ENCODE measurements around the gene RHEB.
"Not testable (repeated sequence)": the region's sequence is repeated elsewhere in the genome, so short reads cannot be mapped to it uniquely, and the experiment has no call there.

The RHEB gene

GRCh38 chr7:151518947-151519764 lies 539 bp downstream of the RHEB start:
- Histone ChIP-seq H3K4me2 (peak overlapping the region; percentile 78 to 99 (median 92)), H3K9me3 (replicated peaks in 1 of 11) (peaks cover 0 to 47% (median 36%) of the 10 kb centered on the region in 11 experiments; a peak in 20 of 22 replicates), H3K9ac (peak overlapping the region; percentile 96 to 100 (median 99)), H3K4me1 (peaks cover 13 to 42% (median 26%) of the 10 kb centered on the region in 10 experiments), H3K27ac (peak overlapping the region; percentile 96 to 100 (median 98)), H4K20me1 (peaks cover 37 to 51% (median 48%) of the 10 kb centered on the region in 11 experiments), H3K36me3 (peaks cover 0 to 33% (median 29%) of the 10 kb centered on the region in 11 experiments; a peak in 19 of 22 replicates), H3K4me3 (peak overlapping the region; percentile 82 to 98 (median 93))
- peak in 1 of 11 experiments; percentile 16; a peak in 1 of 22 replicates for TF ChIP-seq Cebpa-rat (IDR thresholded peaks at IDR 0.05)
- H3K27me3 ChIP-seq, result not testable (repeated sequence)

DNA sequence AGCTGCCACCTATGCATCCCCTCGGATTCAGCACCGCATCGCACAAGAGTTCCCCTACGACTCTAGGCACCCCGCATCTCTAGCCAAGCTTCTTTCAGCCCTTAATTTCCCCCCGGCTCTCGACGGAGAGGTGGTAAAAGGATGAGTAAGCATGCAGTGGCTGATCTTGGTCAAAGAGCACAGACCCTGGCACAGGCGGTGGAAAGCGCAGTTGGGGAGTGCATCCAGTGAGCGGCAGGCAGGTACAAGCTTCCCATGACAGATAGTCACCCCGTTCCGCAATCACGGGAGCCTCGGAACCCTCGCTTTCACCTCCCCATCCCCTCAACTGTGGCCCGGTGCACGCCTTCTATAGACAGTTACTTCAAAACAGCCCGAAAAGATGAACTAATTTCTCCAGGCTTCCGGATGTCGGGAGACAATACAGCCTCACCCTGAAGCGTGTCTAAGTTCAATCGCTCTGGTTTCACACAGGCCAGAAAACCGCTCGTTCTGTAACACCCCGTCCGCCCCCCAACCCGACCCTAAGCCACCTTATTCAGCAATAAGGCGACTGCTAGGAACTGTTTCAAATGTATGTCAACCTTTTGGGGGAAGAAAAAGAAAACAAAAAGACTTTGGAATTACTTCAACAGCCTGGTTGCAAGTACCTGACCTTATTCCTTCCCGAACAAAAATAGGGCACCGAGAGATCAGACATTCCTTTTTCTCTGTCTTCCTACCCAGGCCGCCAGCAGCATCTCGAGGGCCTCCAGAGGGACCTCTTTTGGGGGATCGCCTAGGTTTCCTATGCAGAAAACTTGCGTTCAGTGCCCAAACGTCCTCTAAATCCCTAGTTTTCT lies 1.4 kb downstream of the RHEB start:
- peaks cover 0 to 55% (median 44%) of the 10 kb centered on the region in 11 experiments; a peak in 20 of 22 replicates for H3K9me3 ChIP-seq (replicated peaks in 1 of 11)
- H3K9ac ChIP-seq, result peak overlapping the region; percentile 96 to 100 (median 99)
- no peaks in the 10 kb centered on the region for H3K27me3 ChIP-seq
- peak overlapping the region; percentile 96 to 100 (median 98) for H3K27ac ChIP-seq
- TF ChIP-seq Cebpa-rat (IDR thresholded peaks at IDR 0.05), result no peak
- peak overlapping the region; percentile 78 to 99 (median 92) for H3K4me2 ChIP-seq
- peaks cover 13 to 43% (median 26%) of the 10 kb centered on the region in 10 experiments for H3K4me1 ChIP-seq
- peaks cover 37 to 59% (median 55%) of the 10 kb centered on the region in 11 experiments for H4K20me1 ChIP-seq
- H3K4me3 ChIP-seq, result peak overlapping the region; percentile 82 to 98 (median 93)
- H3K36me3 ChIP-seq, result peaks cover 0 to 41% (median 37%) of the 10 kb centered on the region in 11 experiments; a peak in 19 of 22 replicates

DNA sequence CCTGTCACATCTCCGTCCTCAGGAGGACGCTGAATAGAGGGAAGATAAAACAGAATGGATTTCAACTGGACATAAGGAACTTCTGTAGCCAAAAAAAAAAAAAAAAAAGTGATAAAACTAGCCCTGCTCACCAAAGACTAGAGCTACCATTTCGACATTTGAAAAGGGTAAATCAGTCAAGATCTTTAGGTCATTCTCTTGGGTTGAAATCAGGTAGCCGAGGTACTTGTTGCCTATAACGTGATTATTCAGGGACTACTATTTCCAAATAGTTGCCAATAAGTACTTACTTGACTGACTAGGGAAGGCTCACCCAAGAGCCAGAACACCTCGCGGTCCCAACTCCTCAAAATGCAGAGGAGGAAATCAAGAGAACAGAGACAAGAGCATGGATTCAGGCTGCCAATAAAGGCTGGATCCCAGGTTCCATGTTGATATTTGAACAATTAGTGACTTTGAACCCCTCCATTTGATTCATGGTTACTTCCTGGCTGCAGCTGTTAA lies 2.0 kb downstream of the RHEB start:
- Histone ChIP-seq H3K4me3 (peak overlapping the region; percentile 82 to 98 (median 93)), H3K9ac (peak overlapping the region; percentile 96 to 100 (median 99)), H3K27me3 (no peaks in the 10 kb centered on the region), H3K27ac (peak overlapping the region in 10 of 11 experiments; percentile 96 to 100 (median 98); a peak in 20 of 22 replicates), H3K4me1 (peaks cover 13 to 50% (median 26%) of the 10 kb centered on the region in 10 experiments), H3K4me2 (peak overlapping the region; percentile 78 to 99 (median 92)), H4K20me1 (peaks cover 37 to 66% (median 61%) of the 10 kb centered on the region in 11 experiments), H3K9me3 (replicated peaks in 1 of 11) (peaks cover 0 to 62% (median 51%) of the 10 kb centered on the region in 11 experiments; a peak in 20 of 22 replicates), H3K36me3 (peaks cover 0 to 48% (median 43%) of the 10 kb centered on the region in 11 experiments; a peak in 19 of 22 replicates)
- TF ChIP-seq Cebpa-rat (IDR thresholded peaks at IDR 0.05), result no peak

- H3K27ac ChIP-seq, result peak overlapping the region in 1 of 11 experiments; percentile 10; a peak in 1 of 22 replicates
- H3K4me3 ChIP-seq, result no peak overlapping the region
- H3K4me2 ChIP-seq, result peak overlapping the region in 3 of 11 experiments; percentile 24 to 99 (median 87); a peak in 5 of 22 replicates
- peaks cover 56 to 90% (median 86%) of the 10 kb centered on the region in 11 experiments for H4K20me1 ChIP-seq
- TF ChIP-seq Cebpa-rat (IDR thresholded peaks at IDR 0.05), result no peak
- no peak overlapping the region for H3K9ac ChIP-seq
- peaks cover 0 to 71% (median 59%) of the 10 kb centered on the region in 11 experiments; a peak in 19 of 22 replicates for H3K36me3 ChIP-seq
- peaks cover 0 to 70% (median 61%) of the 10 kb centered on the region in 11 experiments; a peak in 20 of 22 replicates for H3K9me3 ChIP-seq (replicated peaks in 1 of 11)
- no peaks in the 10 kb centered on the region for H3K27me3 ChIP-seq
- peaks cover 15 to 74% (median 23%) of the 10 kb centered on the region in 10 experiments for H3K4me1 ChIP-seq
Observed at GRCh38 chr7:151515276-151515565, 4.5 kb downstream of the RHEB start.

DNA sequence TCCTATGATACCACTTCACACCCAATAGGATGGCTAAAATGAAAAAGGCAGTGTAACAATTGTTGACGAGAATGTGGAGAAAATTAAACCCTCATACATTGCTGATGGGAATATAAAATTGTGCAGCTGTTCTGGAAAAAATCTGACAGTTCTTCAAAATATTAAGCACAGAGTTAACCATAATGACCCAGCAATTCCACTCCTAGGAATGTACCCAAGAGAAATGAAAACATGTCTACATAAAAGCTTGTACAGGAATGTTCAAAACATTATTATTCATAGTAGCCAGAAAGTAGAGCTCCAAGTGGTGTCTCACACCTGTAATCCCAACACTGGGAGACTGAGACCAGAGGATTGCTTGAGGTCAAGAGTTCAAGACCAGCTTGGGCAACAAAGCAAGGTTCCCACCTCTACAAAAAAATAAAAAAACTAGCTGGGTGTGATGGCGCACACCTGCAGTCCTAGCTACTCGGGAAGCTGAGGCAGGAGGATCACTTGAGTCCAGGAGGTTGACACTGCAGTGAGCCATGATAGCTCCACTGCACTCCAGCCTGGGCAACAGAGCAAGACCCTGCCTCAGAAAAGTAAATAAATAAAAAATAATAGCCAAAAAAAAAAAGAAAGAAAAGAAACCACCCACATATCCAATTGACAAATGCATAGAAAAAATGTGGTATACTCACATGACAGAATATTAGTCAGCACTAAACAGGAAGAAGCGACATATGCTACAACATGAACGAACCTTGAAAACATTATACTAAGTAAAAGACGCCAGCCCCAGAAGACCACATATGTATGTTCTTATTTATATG lies 5.0 kb downstream of the RHEB start:
- H3K4me2 ChIP-seq, result peak overlapping the region in 3 of 11 experiments; percentile 24 to 99 (median 87); a peak in 5 of 22 replicates
- TF ChIP-seq Cebpa-rat (IDR thresholded peaks at IDR 0.05), result no peak
- peaks cover 0 to 77% (median 64%) of the 10 kb centered on the region in 11 experiments; a peak in 19 of 22 replicates for H3K36me3 ChIP-seq
- H3K9me3 ChIP-seq (replicated peaks in 1 of 11), result peaks cover 0 to 74% (median 65%) of the 10 kb centered on the region in 11 experiments; a peak in 20 of 22 replicates
- H3K4me3 ChIP-seq, result peak overlapping the region in 1 of 10 experiments; percentile 7; a peak in 2 of 20 replicates
- H4K20me1 ChIP-seq, result peaks cover 61 to 95% (median 91%) of the 10 kb centered on the region in 11 experiments
- peak overlapping the region in 1 of 11 experiments; percentile 10; a peak in 1 of 22 replicates for H3K27ac ChIP-seq
- H3K27me3 ChIP-seq, result no peaks in the 10 kb centered on the region
- H3K4me1 ChIP-seq, result peaks cover 14 to 80% (median 23%) of the 10 kb centered on the region in 10 experiments
- H3K9ac ChIP-seq, result no peak overlapping the region

GRCh38 chr7:151513133-151513532 lies 6.6 kb downstream of the RHEB start:
- Histone ChIP-seq H3K27ac (no peak overlapping the region), H3K36me3 (peaks cover 0 to 86% (median 69%) of the 10 kb centered on the region in 11 experiments; a peak in 19 of 22 replicates), H3K27me3 (no peaks in the 10 kb centered on the region), H4K20me1 (peaks cover 67 to 100% (median 99%) of the 10 kb centered on the region in 11 experiments), H3K4me1 (peaks cover 16 to 84% (median 31%) of the 10 kb centered on the region in 10 experiments), H3K9ac (no peak overlapping the region), H3K4me2 (peak overlapping the region in 2 of 11 experiments; percentile 39 to 42; a peak in 2 of 22 replicates), H3K4me3 (peak overlapping the region in 2 of 10 experiments; percentile 7 to 12; a peak in 1 of 20 replicates), H3K9me3 (replicated peaks in 1 of 11) (peaks cover 0 to 83% (median 74%) of the 10 kb centered on the region in 11 experiments; a peak in 20 of 22 replicates)
- TF ChIP-seq Cebpa-rat (IDR thresholded peaks at IDR 0.05), result no peak

- H3K9me3 ChIP-seq (replicated peaks in 1 of 11), result peaks cover 0 to 83% (median 74%) of the 10 kb centered on the region in 11 experiments; a peak in 20 of 22 replicates
- no peak overlapping the region for H3K9ac ChIP-seq
- H3K4me2 ChIP-seq, result peak overlapping the region in 3 of 11 experiments; percentile 37 to 42 (median 39); a peak in 6 of 22 replicates
- H3K4me3 ChIP-seq, result no peak overlapping the region
- no peaks in the 10 kb centered on the region for H3K27me3 ChIP-seq
- H3K27ac ChIP-seq, result no peak overlapping the region
- H3K36me3 ChIP-seq, result peaks cover 0 to 94% (median 73%) of the 10 kb centered on the region in 11 experiments; a peak in 19 of 22 replicates
- peaks cover 15 to 78% (median 26%) of the 10 kb centered on the region in 10 experiments for H3K4me1 ChIP-seq
- H4K20me1 ChIP-seq, result peaks cover 67 to 100% (median 99%) of the 10 kb centered on the region in 11 experiments
- TF ChIP-seq Cebpa-rat (IDR thresholded peaks at IDR 0.05), result no peak
Observed at GRCh38 chr7:151512353-151512752, 7.3 kb downstream of the RHEB start.

Data from BLaER1 treated with 17β-estradiol and CSF1 and Interleukin-3, amounts not matched to agents 10 nM and 100 nM (cell line).